BJ (cell line): Measurements from ENCODE around the gene IL1RAP. TPM values are rescaled to one million over a fixed set of nuclear protein-coding genes. Genes with fewer than 3 reads are reported as not detected.
"Not testable (repeated sequence)": the region's sequence is repeated elsewhere in the genome, so short reads cannot be mapped to it uniquely, and the experiment has no call there.

Source experiments
- CTCF ChIA-PET: fragments of 350-600 bp; formaldehyde crosslinking; extraction: SDS; loops from one replicate; lab custom pipeline; 2021; ENCODE audit warnings: antibody characterized with exemption, inconsistent platforms; lab: Yijun Ruan, JAX
- POLR2A ChIA-PET: fragments of 300-600 bp; sonication (Branson Sonifier 250); formaldehyde crosslinking; extraction: SDS; loops from one replicate; lab custom pipeline; 2021; ENCODE audit warnings: antibody characterized with exemption; lab: Charles Lee
- DNase-seq: peaks from one replicate; pipeline ENCODE4 v3.0.0-alpha.2; 2011; ENCODE audit warnings: low read depth
- H3K27me3 ChIP-seq: 2 replicates; pipeline ENCODE4 v1.6.0; 2011; ENCODE audit warnings: low read length; ENCODE audit not compliant: control insufficient read depth, insufficient read depth
- H3K36me3 ChIP-seq: 2 replicates; pipeline ENCODE4 v1.5.1; 2011; ENCODE audit warnings: low read length; ENCODE audit not compliant: control insufficient read depth, insufficient read depth
- H3K4me3 ChIP-seq: 2 replicates; pipeline ENCODE4 v1.5.1; 2011; ENCODE audit warnings: low read depth, mild to moderate bottlenecking, control low read depth, low read length
- polyA plus RNA-seq: library from polyadenylated mRNA; depleted of rRNA; stranded (reverse); fragments of >200 nt; gene quantifications from 2 replicates; pipeline ENCODE4 v1.2.3, GENCODE V29; 2011
- TF ChIP-seq, protein P1 (sequence below): IDR thresholded peaks from 2 replicates; pipeline ENCODE4 v1.5.1; 2011; ENCODE audit warnings: low read depth, mild to moderate bottlenecking, control low read depth, inconsistent platforms, low read length, moderate library complexity; ENCODE audit not compliant: insufficient read depth

The IL1RAP gene
- polyA plus RNA-seq, 1 experiment = 8.6 TPM

- POLR2A ChIA-PET = no interaction called here
- Histone ChIP-seq H3K36me3 (no peaks in the 10 kb centered on the region), H3K4me3 (no peak overlapping the region), H3K27me3 (no peaks in the 10 kb centered on the region)
- peak; percentile 23 for DNase-seq
- CTCF ChIA-PET = interaction anchor here (0.6 kb wide), 2 partner anchors 11 to 294 kb away, joined by 3 to 4 read pairs; no protein-coding TSS in a partner anchor
- TF ChIP-seq, protein P1, sequence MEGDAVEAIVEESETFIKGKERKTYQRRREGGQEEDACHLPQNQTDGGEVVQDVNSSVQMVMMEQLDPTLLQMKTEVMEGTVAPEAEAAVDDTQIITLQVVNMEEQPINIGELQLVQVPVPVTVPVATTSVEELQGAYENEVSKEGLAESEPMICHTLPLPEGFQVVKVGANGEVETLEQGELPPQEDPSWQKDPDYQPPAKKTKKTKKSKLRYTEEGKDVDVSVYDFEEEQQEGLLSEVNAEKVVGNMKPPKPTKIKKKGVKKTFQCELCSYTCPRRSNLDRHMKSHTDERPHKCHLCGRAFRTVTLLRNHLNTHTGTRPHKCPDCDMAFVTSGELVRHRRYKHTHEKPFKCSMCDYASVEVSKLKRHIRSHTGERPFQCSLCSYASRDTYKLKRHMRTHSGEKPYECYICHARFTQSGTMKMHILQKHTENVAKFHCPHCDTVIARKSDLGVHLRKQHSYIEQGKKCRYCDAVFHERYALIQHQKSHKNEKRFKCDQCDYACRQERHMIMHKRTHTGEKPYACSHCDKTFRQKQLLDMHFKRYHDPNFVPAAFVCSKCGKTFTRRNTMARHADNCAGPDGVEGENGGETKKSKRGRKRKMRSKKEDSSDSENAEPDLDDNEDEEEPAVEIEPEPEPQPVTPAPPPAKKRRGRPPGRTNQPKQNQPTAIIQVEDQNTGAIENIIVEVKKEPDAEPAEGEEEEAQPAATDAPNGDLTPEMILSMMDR = no peak
These were observed 157.8 kb downstream of the IL1RAP start for GRCh38 chr3:190671658-190672057.

DNA sequence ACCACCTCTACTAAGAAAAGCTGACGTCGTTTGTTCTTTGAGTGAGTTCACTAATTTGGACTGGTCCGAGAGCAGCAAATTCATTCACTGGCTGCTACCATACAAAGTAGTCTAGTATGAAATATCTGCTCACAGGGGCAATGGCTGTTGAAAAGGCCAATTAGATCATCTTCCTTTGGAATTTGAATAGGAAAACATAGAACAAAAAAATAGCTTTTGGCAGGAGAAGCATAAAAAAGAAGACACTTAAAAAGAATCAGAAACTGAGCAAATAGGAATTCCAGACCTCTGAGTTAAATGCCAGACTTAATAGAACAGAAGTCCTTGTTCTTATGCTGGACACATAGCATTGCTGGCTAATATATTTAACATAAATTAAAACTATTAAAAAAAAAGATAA, 159.3 kb downstream of the IL1RAP start:
- POLR2A ChIA-PET = interaction anchor here (0.6 kb wide), 1 partner anchor 10 kb away, joined by 3 read pairs; no protein-coding TSS in a partner anchor
- Histone ChIP-seq H3K36me3 (no peaks in the 10 kb centered on the region), H3K27me3 (no peaks in the 10 kb centered on the region), H3K4me3 (no peak overlapping the region)
- peak; percentile 26 for DNase-seq
- TF ChIP-seq, protein P1 = no peak
- CTCF ChIA-PET = interaction anchor here (1.2 kb wide), 1 partner anchor 18 kb away, joined by 3 read pairs; no protein-coding TSS in a partner anchor

GRCh38 chr3:190676481-190676880, 162.6 kb downstream of the IL1RAP start:
- CTCF ChIA-PET = no interaction called here
- no peak for DNase-seq
- H3K4me3 ChIP-seq = no peak overlapping the region
- H3K36me3 ChIP-seq = no peaks in the 10 kb centered on the region
- POLR2A ChIA-PET = no interaction called here
- TF ChIP-seq, protein P1 = no peak
- no peaks in the 10 kb centered on the region for H3K27me3 ChIP-seq

- POLR2A ChIA-PET = no interaction called here
- CTCF ChIA-PET = no interaction called here
These were observed 163.1 kb downstream of the IL1RAP start for GRCh38 chr3:190677001-190677400.

GRCh38 chr3:190677868-190678267, 164.0 kb downstream of the IL1RAP start:
- H3K36me3 ChIP-seq, H3K4me3 ChIP-seq, DNase-seq, POLR2A ChIA-PET, CTCF ChIA-PET, H3K27me3 ChIP-seq: not testable (repeated sequence)

More at GRCh38 chr3:190677001-190677400, 163.1 kb downstream of the IL1RAP start:
- TF ChIP-seq, protein P1 = no peak
- Histone ChIP-seq H3K27me3 (no peaks in the 10 kb centered on the region), H3K4me3 (no peak overlapping the region), H3K36me3 (no peaks in the 10 kb centered on the region)
- no peak for DNase-seq

GRCh38 chr3:190680691-190681090, 166.8 kb downstream of the IL1RAP start:
- POLR2A ChIA-PET = no interaction called here
- DNase-seq = no peak
- no peak overlapping the region for H3K4me3 ChIP-seq
- H3K27me3 ChIP-seq = no peaks in the 10 kb centered on the region
- TF ChIP-seq, protein P1 = no peak
- H3K36me3 ChIP-seq = no peaks in the 10 kb centered on the region
- CTCF ChIA-PET = no interaction called here
